DND-41 (cell line): Measurements from ENCODE around the gene NOX4.

ENCODE experiments used
- EZH2 ChIP-seq: IDR thresholded peaks from 3 replicates; pipeline ENCODE4 v1.6.1; 2012; ENCODE audit warnings: borderline replicate concordance, low read depth, mild to moderate bottlenecking, moderate library complexity, low read length, inconsistent platforms; ENCODE audit not compliant: severe bottlenecking
- TF ChIP-seq, protein P1 (sequence below): IDR thresholded peaks from 2 replicates; pipeline ENCODE4 v1.5.1; 2012; ENCODE audit warnings: borderline replicate concordance, low read length, moderate library complexity, mild to moderate bottlenecking; ENCODE audit not compliant: poor library complexity, severe bottlenecking; ENCODE audit errors: extremely low read depth

DNA sequence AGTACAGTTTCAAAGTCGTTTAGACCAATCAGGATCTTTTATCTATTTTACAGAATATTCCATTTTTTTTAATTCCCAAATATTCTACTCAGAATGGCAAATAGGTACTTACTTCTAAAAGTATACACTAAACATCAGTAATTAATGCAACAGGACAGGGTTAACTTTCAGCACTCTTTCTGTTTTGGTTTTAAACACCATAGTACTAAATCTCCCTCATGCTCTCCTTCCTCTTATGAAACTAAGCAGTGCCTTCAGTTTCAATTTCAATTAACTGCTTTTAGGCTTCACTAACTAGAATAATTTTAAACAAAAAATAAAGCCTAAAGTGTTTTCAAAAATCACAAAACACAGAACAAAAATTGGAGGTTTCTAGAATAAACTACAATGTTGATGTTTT, 57.9 kb downstream of the NOX4 start:
- TF ChIP-seq, protein P1, sequence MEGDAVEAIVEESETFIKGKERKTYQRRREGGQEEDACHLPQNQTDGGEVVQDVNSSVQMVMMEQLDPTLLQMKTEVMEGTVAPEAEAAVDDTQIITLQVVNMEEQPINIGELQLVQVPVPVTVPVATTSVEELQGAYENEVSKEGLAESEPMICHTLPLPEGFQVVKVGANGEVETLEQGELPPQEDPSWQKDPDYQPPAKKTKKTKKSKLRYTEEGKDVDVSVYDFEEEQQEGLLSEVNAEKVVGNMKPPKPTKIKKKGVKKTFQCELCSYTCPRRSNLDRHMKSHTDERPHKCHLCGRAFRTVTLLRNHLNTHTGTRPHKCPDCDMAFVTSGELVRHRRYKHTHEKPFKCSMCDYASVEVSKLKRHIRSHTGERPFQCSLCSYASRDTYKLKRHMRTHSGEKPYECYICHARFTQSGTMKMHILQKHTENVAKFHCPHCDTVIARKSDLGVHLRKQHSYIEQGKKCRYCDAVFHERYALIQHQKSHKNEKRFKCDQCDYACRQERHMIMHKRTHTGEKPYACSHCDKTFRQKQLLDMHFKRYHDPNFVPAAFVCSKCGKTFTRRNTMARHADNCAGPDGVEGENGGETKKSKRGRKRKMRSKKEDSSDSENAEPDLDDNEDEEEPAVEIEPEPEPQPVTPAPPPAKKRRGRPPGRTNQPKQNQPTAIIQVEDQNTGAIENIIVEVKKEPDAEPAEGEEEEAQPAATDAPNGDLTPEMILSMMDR = no peak
- TF ChIP-seq EZH2 = no peak
